HepG2 (cell line): ENCODE measurements around the gene KCTD16. TPM values are rescaled to one million over a fixed set of nuclear protein-coding genes. Genes with fewer than 3 reads are reported as not detected.

ENCODE experiments used
- ATAC-seq: fragments of 200-7000 bp; cut with Tn5 transposase; 3 replicates; pipeline ENCODE4 v1.9.1; 2020; ENCODE audit warnings: mild to moderate bottlenecking, moderate library complexity
- BruUV-seq: library from RNA; stranded (reverse); fragments of 400-500 nt; replicated peaks from 2 replicates; lab custom pipeline; 2021; lab: Mats Ljungman, UMichigan
- CTCF ChIA-PET: fragments of 300-600 bp; formaldehyde crosslinking; extraction: SDS; loops from one replicate; lab custom pipeline; 2021; ENCODE audit warnings: low total read pairs, inconsistent platforms, low intra/inter-chr PET ratio; lab: Yijun Ruan, JAX
- POLR2A ChIA-PET: fragments of 350-600 bp; sonication (Branson Sonifier 250); formaldehyde crosslinking; loops from one replicate; lab custom pipeline; 2020; ENCODE audit warnings: antibody characterized with exemption, inconsistent platforms; lab: Yijun Ruan, JAX
- DNase-seq: peaks from one replicate; pipeline ENCODE4 v3.0.0-alpha.2; 2015; ENCODE audit warnings: low spot score
- FAIRE-seq: peaks from 3 replicates; lab custom pipeline; 2011; peaks lifted over from hg19 to GRCh38; lab: Jason Lieb, UNC
- H2AFZ ChIP-seq: one replicate; pipeline ENCODE4 v1.6.1; 2011; ENCODE audit warnings: low read length, inconsistent platforms
- H3K27ac ChIP-seq: fragments of 300-600 bp; 3 replicates; pipeline ENCODE4 v1.8.0; 2011; ENCODE audit warnings: mixed run types, mild to moderate bottlenecking, mixed read lengths, low read length, inconsistent platforms; ENCODE audit not compliant: insufficient read depth; ENCODE audit errors: extremely low read length
- H3K27me3 ChIP-seq, 2 experiments: fragments of 200-600 bp in 1 of 2; 2 replicates in 1 of 2; 3 replicates in 1 of 2; pipeline versions ENCODE4 v1.6.0 to v1.8.0; 2011; ENCODE audit warnings: low read length in 2 of 2, mild to moderate bottlenecking in 2 of 2, moderate library complexity in 2 of 2, inconsistent platforms in 1 of 2; ENCODE audit not compliant: insufficient read depth in 2 of 2, control insufficient read depth in 1 of 2
- H3K36me3 ChIP-seq, 2 experiments: fragments of 200-600 bp in 1 of 2; replicated peaks in 1 of 2; 2 replicates in 1 of 2; 3 replicates in 1 of 2; pipeline versions ENCODE4 v1.5.1 to v1.8.0; 2011; ENCODE audit warnings: low read length in 2 of 2, inconsistent platforms in 1 of 2; ENCODE audit not compliant: insufficient read depth in 2 of 2, control insufficient read depth in 1 of 2
- H3K4me1 ChIP-seq: 2 replicates; pipeline ENCODE4 v1.5.1; 2012; ENCODE audit warnings: low read length, inconsistent platforms; ENCODE audit not compliant: insufficient read depth
- H3K4me2 ChIP-seq: 2 replicates; pipeline ENCODE4 v1.6.0; 2011; ENCODE audit warnings: low read depth, low read length, inconsistent platforms
- H3K4me3 ChIP-seq, 3 experiments: fragments of 200-600 bp in 1 of 3; sonication (generic), shearing (Covaris generic) in 1 of 3; replicated peaks in 1 of 3; 2 replicates each; pipeline ENCODE4 v1.5.1; 2011 to 2016; ENCODE audit warnings: low read length in 3 of 3, inconsistent platforms in 2 of 3, low read depth in 2 of 3, mild to moderate bottlenecking in 2 of 3, control low read depth in 1 of 3, mixed read lengths in 1 of 3; ENCODE audit not compliant: insufficient read depth in 1 of 3
- H3K79me2 ChIP-seq: one replicate; pipeline ENCODE4 v1.6.1; 2011; ENCODE audit warnings: low read length, inconsistent platforms; ENCODE audit not compliant: insufficient read depth
- H3K9ac ChIP-seq: 2 replicates; pipeline ENCODE4 v1.6.0; 2011; ENCODE audit warnings: mild to moderate bottlenecking, low read depth, low read length, inconsistent platforms; ENCODE audit not compliant: insufficient read depth
- H3K9me3 ChIP-seq: 2 replicates; pipeline ENCODE4 v1.5.1; 2012; ENCODE audit warnings: mild to moderate bottlenecking, low read length
- H4K20me1 ChIP-seq: 2 replicates; pipeline ENCODE4 v1.6.0; 2011; ENCODE audit warnings: inconsistent platforms, mild to moderate bottlenecking, low read length, moderate library complexity; ENCODE audit not compliant: insufficient read depth
- AKNA ChIP-seq: sonication (generic); formaldehyde crosslinking; IDR thresholded peaks from 2 replicates; pipeline ENCODE4 v1.4.0; 2020; ENCODE audit warnings: missing genetic modification reagents, borderline replicate concordance
- ASH2L ChIP-seq: fragments of 300-600, 200-600 bp; sonication (generic); IDR thresholded peaks from 2 replicates; pipeline ENCODE4 v1.7.0; 2017; ENCODE audit warnings: low read depth, mild to moderate bottlenecking, moderate library complexity, mixed read lengths, low read length; ENCODE audit not compliant: insufficient read length
- CCAR2 ChIP-seq: fragments of 200-400 bp; formaldehyde crosslinking; optimal IDR thresholded peaks from 2 replicates; pipeline ENCODE3; 2018; ENCODE audit warnings: low read depth, mild to moderate bottlenecking, low read length, moderate library complexity
- GTF3A ChIP-seq: sonication (generic); formaldehyde crosslinking; conservative IDR thresholded peaks from 2 replicates; pipeline ENCODE4 v1.4.0; 2020; ENCODE audit warnings: mild to moderate bottlenecking, missing genetic modification reagents
- MZF1 ChIP-seq: sonication (generic); formaldehyde crosslinking; IDR thresholded peaks from 2 replicates; pipeline ENCODE4 v1.8.1; 2023; ENCODE audit warnings: mild to moderate bottlenecking, missing genetic modification reagents, borderline replicate concordance
- NR0B2 ChIP-seq: sonication (generic); formaldehyde crosslinking; IDR thresholded peaks from 2 replicates; pipeline ENCODE4 v1.4.0; 2020; ENCODE audit warnings: mild to moderate bottlenecking, missing genetic modification reagents
- PBX3 ChIP-seq: sonication (generic); formaldehyde crosslinking; IDR thresholded peaks from 2 replicates; pipeline ENCODE4 v1.8.1; 2023; ENCODE audit warnings: missing genetic modification reagents, inconsistent platforms, borderline replicate concordance
- PTBP1 ChIP-seq: fragments of 200-400 bp; formaldehyde crosslinking; IDR thresholded peaks from 2 replicates; pipeline ENCODE4 v1.6.1; 2018; ENCODE audit warnings: low read length, low read depth; ENCODE audit not compliant: poor library complexity, severe bottlenecking
- SNRNP70 ChIP-seq: fragments of 200-400 bp; formaldehyde crosslinking; IDR thresholded peaks from 2 replicates; pipeline ENCODE4 v1.6.1; 2017; ENCODE audit warnings: mild to moderate bottlenecking, low read depth, low read length, moderate library complexity
- TFDP2 ChIP-seq: sonication (generic); formaldehyde crosslinking; IDR thresholded peaks from 2 replicates; pipeline ENCODE4 v1.4.0; 2020; ENCODE audit warnings: missing genetic modification reagents
- U2AF1 ChIP-seq: fragments of 200-400 bp; formaldehyde crosslinking; optimal IDR thresholded peaks from 2 replicates; pipeline ENCODE3; 2017; ENCODE audit warnings: mild to moderate bottlenecking, low read depth, low read length
- ZFYVE20 ChIP-seq: sonication (generic); formaldehyde crosslinking; IDR thresholded peaks from 2 replicates; pipeline ENCODE4 v1.8.0; 2023; ENCODE audit warnings: low read depth, mild to moderate bottlenecking, moderate library complexity, missing genetic modification reagents, borderline replicate concordance
- ZNF230 ChIP-seq: sonication (generic); formaldehyde crosslinking; IDR thresholded peaks from 2 replicates; pipeline ENCODE4 v1.4.0; 2020; ENCODE audit warnings: mild to moderate bottlenecking, missing genetic modification reagents
- ZNF616 ChIP-seq: sonication (generic); formaldehyde crosslinking; IDR thresholded peaks from 2 replicates; pipeline ENCODE4 v1.5.0; 2020; ENCODE audit warnings: low read depth, mild to moderate bottlenecking, missing genetic modification reagents
- ZSCAN5A ChIP-seq: sonication (generic); formaldehyde crosslinking; IDR thresholded peaks from 2 replicates; pipeline ENCODE4 v1.8.0; 2022; ENCODE audit warnings: mild to moderate bottlenecking, missing genetic modification reagents, borderline replicate concordance
- WGBS: methylation state at CpG from one replicate; pipeline ENCODE4 v1.1.6; 2017; ENCODE audit warnings: low lambda C conversion rate; 5-methylcytosine and 5-hydroxymethylcytosine counted together
- in situ Hi-C: cut with HindIII; loops from 2 replicates; pipeline ENCODE4 v1.10.0; 2017; ENCODE audit warnings: low pct_unique_long_range_greater_than_20kb; ENCODE audit not compliant: extremely low pct_ligation_motif_present
- intact Hi-C: fragments of 100-400 bp; cut with micrococcal nuclease; formaldehyde crosslinking; loops from one replicate; pipeline ENCODE4 v1.10.0; 2022; ENCODE audit not compliant: unreplicated experiment
- polyA plus RNA-seq, 8 experiments: library from polyadenylated mRNA; depleted of rRNA in 3 of 8; stranded (reverse) in 7 of 8; unstranded in 1 of 8; fragments of >200 nt; fragmentation: Illumina TruSeq in 4 of 8; extraction: Trizol in 4 of 8; gene quantifications; 2 replicates each; pipeline versions ENCODE4 v1.2.1 to v1.2.3, GENCODE V29; 2011 to 2016; ENCODE audit warnings: low read depth in 4 of 8, missing spikeins in 1 of 8, mixed read lengths in 1 of 8; ENCODE audit not compliant: insufficient read depth in 1 of 8
- total RNA-seq, 5 experiments: library from RNA; depleted of rRNA; stranded (reverse); fragments of >200 nt; fragmentation: Illumina TruSeq; extraction: Trizol; gene quantifications; 2 replicates each; pipeline ENCODE4 v1.2.3, GENCODE V29; 2016; ENCODE audit warnings: low read depth in 1 of 5

Gene KCTD16
- total and polyA plus RNA-seq, 2 of the 13 experiments (the other 11 are each of a cell fraction or from before 2014, with no cell fraction given): 0.02 to 0.09 TPM

DNA sequence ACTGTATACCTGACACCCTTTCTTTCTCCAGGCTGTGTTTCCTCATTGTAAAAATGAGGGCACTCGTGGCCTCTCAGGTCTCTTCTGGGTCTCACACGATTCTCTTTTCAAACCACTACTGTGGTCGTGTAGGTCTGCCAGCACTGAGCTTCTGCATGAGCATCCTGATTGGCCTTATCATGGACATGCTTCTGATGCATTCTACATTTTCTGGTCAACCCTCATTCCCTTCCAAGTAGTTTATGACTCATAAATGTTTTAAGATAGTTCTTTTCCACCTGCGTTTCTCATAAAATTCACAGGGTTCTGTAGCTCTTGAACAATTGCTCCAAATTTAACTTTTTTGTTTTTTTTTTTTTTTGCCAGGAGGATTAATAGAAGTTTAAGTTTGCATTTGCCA is 294.8 kb downstream of the KCTD16 start:
- Histone ChIP-seq H2AFZ (no peak overlapping the region), H3K4me2 (no peak overlapping the region), H3K27me3 (no peaks in the 10 kb centered on the region), H3K79me2 (no peaks in the 10 kb centered on the region), H3K4me1 (no peaks in the 10 kb centered on the region), H3K9me3 (no peaks in the 10 kb centered on the region), H3K4me3 (no peak overlapping the region), H3K36me3 (no peaks in the 10 kb centered on the region), H3K27ac (no peak overlapping the region), H3K9ac (no peak overlapping the region), H4K20me1 (no peaks in the 10 kb centered on the region)
- ChIA-PET CTCF (no interaction called here), POLR2A (no interaction called here)
- no peak for FAIRE-seq
- DNase-seq: no peak
- in situ Hi-C loops (no loop called here), intact Hi-C loops (loop anchor here (5.0 kb wide), 1 partner anchor 772 kb away; no protein-coding TSS in a partner anchor)
- TF ChIP-seq ZFYVE20 (CRISPR knock-in tag) (no peak), SNRNP70 (no peak), CCAR2 (no peak), ZNF230 (CRISPR knock-in tag) (no peak), ZSCAN5A (CRISPR knock-in tag) (no peak), PBX3 (CRISPR knock-in tag) (no peak), U2AF1 (no peak), NR0B2 (CRISPR knock-in tag) (no peak), PTBP1 (no peak), GTF3A (CRISPR knock-in tag) (no peak), ASH2L (no peak), TFDP2 (no peak), AKNA (no peak), ZNF616 (CRISPR knock-in tag) (no peak), MZF1 (CRISPR knock-in tag) (no peak)
- no TSS peak for BruUV-seq
- 2% methylated on average over 4 of the region's 4 CpGs for WGBS
- no peak for ATAC-seq
